Fibroblast of pulmonary artery (primary cell): ENCODE results near the gene EXOC3L4.

Experiments
- DNase-seq: peaks from one replicate; pipeline ENCODE4 v3.0.0-alpha.2; 2010; ENCODE audit warnings: low read depth
- H3K4me3 ChIP-seq: replicated peaks from 2 replicates; pipeline ENCODE4 v1.5.1; 2011; ENCODE audit warnings: low read depth, mild to moderate bottlenecking, control low read depth, low read length, moderate library complexity
- TF ChIP-seq, protein P1 (sequence below): IDR thresholded peaks from 2 replicates; pipeline ENCODE4 v1.5.1; 2011; ENCODE audit warnings: mild to moderate bottlenecking, control low read depth, low read length, inconsistent platforms; ENCODE audit errors: missing control alignments

The EXOC3L4 gene

DNA sequence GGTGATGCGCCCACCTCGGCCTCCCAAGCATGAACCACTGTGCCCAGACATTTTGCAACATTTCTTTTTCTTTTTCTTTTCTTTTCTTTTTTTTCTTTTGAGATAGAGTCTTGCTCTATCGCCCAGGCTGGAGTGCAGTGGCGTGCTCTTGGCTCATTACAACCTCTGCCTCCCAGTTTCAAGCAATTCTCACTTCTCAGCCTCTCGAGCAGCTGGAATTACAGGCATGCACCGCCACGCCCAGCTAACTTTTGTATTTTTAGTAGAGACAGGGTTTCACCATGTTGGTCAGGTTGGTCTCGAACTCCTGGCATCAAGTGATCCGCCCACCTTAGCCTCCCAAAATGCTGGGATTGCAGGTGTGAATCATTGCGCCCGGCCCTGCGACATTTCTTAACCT, 29.5 kb upstream of the EXOC3L4 start:
- no peak overlapping the region for H3K4me3 ChIP-seq
- no peak for DNase-seq
- TF ChIP-seq, protein P1, sequence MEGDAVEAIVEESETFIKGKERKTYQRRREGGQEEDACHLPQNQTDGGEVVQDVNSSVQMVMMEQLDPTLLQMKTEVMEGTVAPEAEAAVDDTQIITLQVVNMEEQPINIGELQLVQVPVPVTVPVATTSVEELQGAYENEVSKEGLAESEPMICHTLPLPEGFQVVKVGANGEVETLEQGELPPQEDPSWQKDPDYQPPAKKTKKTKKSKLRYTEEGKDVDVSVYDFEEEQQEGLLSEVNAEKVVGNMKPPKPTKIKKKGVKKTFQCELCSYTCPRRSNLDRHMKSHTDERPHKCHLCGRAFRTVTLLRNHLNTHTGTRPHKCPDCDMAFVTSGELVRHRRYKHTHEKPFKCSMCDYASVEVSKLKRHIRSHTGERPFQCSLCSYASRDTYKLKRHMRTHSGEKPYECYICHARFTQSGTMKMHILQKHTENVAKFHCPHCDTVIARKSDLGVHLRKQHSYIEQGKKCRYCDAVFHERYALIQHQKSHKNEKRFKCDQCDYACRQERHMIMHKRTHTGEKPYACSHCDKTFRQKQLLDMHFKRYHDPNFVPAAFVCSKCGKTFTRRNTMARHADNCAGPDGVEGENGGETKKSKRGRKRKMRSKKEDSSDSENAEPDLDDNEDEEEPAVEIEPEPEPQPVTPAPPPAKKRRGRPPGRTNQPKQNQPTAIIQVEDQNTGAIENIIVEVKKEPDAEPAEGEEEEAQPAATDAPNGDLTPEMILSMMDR: no peak

DNA sequence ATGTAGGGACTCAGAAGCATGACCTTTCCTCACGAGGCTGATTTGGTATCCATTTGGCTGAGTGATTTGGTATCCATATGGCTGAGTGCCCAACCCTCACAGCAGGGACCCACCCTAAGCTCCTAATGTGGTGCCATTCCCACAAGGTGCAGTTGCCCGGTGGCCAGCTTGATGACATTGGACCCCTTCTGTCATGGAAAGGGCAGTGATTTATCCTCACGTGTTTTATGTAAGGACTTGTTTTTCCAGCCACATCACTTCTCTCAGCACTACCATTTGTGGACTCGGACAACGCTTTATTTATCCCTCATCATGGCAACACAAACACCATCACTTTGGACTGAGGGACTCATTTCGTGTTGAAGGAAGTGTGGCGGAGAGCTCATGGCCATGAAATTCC, 28.7 kb upstream of the EXOC3L4 start:
- TF ChIP-seq, protein P1: no peak
- no peak for DNase-seq

DNA sequence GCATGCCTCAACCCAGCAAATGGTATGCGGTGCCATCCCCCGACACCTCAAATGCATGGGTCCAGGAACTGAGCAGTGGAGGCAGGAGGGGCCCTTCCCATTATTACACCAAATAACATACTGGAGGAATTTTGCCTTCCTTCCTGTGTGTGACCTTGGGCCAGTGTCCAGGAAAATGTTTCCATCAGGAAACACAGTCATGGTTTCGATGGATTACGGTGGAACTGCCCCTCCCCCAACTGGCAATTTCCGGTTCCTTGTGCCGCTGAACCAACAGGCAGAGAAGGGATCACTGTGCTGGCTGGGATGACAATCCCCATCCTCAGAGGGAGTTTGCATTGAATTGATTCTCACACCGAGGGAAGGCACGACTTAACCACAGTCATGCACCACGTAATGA, 28.1 kb upstream of the EXOC3L4 start:
- peak; percentile 61 for DNase-seq
- H3K4me3 ChIP-seq: no peak overlapping the region
- TF ChIP-seq, protein P1: no peak

More for the DNA sequence above, 28.7 kb upstream of the EXOC3L4 start:
- H3K4me3 ChIP-seq: no peak overlapping the region

DNA sequence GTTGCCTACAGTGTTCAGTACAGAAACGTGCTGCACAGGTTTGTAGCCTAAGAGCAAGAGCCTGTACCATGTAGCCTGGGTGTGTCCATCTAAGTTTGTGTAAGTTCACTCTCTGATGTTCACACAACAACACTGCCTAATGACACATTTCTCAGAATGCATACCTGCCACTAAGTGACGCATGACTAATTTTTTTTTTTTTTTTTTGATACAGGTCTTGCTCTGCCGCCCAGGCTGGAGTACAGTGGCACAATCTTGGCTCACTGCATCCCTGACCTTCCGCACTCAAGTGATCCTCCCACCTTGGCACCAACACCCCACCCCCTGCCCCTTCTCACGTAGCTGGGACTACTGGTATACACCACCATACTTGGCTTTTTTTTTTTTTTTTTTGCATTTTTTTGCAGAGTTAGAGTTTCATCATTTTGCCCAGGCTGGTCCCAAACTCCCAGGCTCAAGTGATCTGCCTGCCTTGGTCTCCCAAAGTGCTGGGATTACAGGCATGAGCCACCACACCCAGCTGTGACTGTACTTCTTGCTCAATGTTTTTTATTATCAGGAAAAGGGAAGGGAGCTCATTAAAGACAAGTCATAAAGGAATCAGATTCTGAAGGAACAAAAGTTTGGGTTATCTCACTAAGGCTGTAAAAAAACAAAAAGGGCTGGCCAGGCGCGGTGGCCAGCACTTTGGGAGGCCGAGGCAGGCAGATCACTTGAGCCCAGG, 27.1 kb upstream of the EXOC3L4 start:
- TF ChIP-seq, protein P1: no peak
- peak; percentile 62 for DNase-seq
- no peak overlapping the region for H3K4me3 ChIP-seq

- no peak overlapping the region for H3K4me3 ChIP-seq
- TF ChIP-seq, protein P1: no peak
- no peak for DNase-seq
These were observed 26.0 kb upstream of the EXOC3L4 start for GRCh38 chr14:103068351-103069073.

GRCh38 chr14:103070263-103070885, 24.2 kb upstream of the EXOC3L4 start:
- H3K4me3 ChIP-seq: no peak overlapping the region
- TF ChIP-seq, protein P1: no peak
- no peak for DNase-seq
